Measurements from ENCODE around the gene LAPTM5. TPM values are rescaled to one million over a fixed set of nuclear protein-coding genes. Genes with fewer than 3 reads are reported as not detected.

Gene LAPTM5
- total RNA-seq, 1 donor from 2014 or later: 424 TPM

DNA sequence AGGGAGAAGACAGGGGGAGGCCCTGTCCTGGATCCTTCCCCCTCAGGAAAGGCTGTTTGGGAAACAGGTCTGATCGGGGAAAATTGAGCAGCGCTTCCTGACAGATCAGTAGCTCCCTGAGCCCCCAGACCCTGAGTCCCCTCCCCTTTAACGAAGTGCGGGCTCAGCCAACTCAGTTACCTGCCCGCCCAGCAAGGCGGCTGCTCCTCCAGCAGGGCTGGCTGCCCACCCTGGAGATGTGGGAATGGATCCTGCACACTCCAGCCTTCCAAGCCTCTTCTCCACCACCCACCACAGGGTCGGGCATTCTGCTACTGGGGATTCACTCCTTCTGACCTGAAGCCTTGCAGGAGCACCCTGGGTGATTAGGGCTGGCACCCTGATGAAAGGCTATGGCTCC, 27.6 kb upstream of the LAPTM5 start:
- no peak for ATAC-seq
- Histone ChIP-seq H3K4me3 (no peak overlapping the region), H3K36me3 (no peaks in the 10 kb centered on the region), H3K9me3 (no peaks in the 10 kb centered on the region), H3K27ac (no peak overlapping the region), H3K27me3 (no peaks in the 10 kb centered on the region), H3K4me1 (peaks cover 18% of the 10 kb centered on the region)
- intact Hi-C loops (cut with DNase I): no loop called here
- TF ChIP-seq CTCF (IDR thresholded peaks at IDR 0.05): no peak
- DNase-seq: no peak

DNA sequence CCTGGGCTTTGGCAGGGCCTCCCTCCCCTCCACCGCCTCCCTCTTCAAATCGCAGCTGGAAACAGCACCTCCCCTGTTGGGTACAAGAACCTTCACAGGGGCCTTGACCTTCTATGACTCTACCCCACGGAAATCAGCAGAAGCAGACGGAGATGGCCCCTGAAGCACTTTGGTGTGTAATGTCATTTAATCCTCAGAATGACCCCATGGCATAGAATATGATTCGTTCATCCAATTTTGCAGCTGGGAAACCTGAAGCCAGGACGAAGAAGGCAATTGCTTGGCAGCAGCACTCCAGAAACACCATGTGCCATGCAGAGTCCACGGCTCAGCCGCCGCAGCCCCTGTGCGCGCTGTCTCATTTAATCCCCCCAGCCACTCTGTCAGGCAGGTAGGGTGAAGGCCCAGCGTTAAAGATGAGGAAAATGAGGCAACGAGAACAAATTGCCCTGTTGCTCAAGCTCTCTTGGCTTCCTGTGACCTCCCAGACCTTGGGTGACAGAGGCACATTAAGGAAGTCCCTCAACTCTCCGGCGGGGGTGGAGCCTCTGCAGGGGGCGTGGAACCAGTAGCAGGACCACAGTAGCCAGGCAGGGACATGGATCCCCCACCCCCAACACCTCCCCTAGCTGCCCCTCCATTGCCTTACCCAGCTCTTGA, 25.8 kb upstream of the LAPTM5 start:
- Histone ChIP-seq H3K27ac (no peak overlapping the region), H3K9me3 (no peaks in the 10 kb centered on the region), H3K27me3 (no peaks in the 10 kb centered on the region), H3K4me1 (peaks cover 18% of the 10 kb centered on the region), H3K4me3 (no peak overlapping the region), H3K36me3 (no peaks in the 10 kb centered on the region)
- ATAC-seq (peak; percentile 68), DNase-seq (peak; percentile 81)
- intact Hi-C loops (cut with DNase I): no loop called here
- TF ChIP-seq CTCF (IDR thresholded peaks at IDR 0.05): no peak

DNA sequence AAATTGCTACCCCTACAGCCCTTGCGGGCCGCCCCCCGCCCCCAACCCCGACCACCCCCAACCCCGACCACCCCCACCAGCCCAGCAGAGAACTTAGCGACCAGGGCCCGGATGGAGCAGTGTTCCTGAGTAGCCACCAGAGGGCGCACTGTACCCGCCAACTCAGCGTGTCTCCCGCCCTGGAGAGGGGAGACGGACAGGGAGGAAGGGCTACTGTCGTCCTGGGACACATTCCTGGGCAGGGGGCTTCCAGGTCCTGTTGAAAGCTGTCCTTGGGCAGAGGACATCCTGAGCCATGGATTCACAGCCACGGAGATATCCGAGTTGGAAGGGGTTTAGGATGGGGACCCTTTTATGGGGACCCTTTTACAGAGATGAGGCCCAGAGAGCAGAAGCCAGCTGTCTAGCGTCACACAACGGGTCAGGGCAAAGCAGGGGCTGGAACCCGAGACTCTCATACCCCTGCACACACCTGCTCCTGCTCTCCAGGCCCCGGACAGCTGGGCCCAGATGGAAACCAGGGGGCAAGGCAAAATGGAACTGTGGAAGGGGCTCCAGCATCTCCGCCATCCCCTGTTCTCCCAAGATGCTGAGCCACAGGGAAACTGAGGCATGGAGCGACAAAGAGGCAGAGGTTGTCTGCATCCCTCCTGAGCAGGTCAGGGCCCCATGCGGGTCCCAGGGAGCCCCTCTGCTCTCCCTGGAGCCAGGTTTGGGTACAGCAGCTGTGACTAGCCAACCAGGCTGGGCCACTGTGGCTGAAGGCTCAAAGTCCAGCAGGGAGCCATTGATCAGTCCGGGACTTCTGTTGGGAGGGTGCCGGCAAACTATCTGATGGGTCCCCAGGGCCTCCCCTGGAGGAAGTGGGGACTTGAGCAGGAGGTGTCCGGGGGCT, 25.0 kb upstream of the LAPTM5 start:
- Histone ChIP-seq H3K4me1 (peaks cover 18% of the 10 kb centered on the region), H3K9me3 (no peaks in the 10 kb centered on the region), H3K4me3 (no peak overlapping the region), H3K27me3 (no peaks in the 10 kb centered on the region), H3K36me3 (no peaks in the 10 kb centered on the region), H3K27ac (no peak overlapping the region)
- TF ChIP-seq CTCF (IDR thresholded peaks at IDR 0.05): peak; percentile 64
- ATAC-seq (peak; percentile 85), DNase-seq (peak; percentile 85)
- intact Hi-C loops (cut with DNase I): no loop called here

- intact Hi-C loops (cut with DNase I): no loop called here
Observed at GRCh38 chr1:30781906-30782305, 24.3 kb upstream of the LAPTM5 start.

DNA sequence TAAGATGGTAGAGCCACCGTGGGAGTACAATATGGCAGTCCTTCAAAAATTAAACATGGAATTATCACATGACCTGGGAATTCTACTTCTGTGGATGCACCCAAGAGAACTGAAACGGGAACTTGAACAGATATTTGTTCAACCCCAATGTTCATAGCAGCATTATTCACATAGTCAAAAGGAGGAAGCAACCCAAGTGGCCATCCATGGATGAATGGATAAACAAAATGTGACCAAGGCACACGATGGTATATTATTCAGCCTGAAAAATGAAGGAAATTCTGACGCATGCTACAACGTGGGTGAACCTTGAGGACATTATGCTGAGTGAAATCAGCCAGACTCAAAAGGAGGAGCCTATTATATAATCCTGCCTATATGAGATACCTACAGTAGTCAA, 22.8 kb upstream of the LAPTM5 start:
- no peaks in the 10 kb centered on the region for H3K9me3 ChIP-seq
- no peaks in the 10 kb centered on the region for H3K27me3 ChIP-seq
- H3K27ac ChIP-seq: no peak overlapping the region
- intact Hi-C loops (cut with DNase I): no loop called here
- H3K36me3 ChIP-seq: no peaks in the 10 kb centered on the region
- no peak for TF ChIP-seq CTCF (IDR thresholded peaks at IDR 0.05)
- ATAC-seq (peak; percentile 4), DNase-seq (no peak)
- H3K4me1 ChIP-seq: peaks cover 11% of the 10 kb centered on the region
- H3K4me3 ChIP-seq: no peak overlapping the region

More at GRCh38 chr1:30781906-30782305, 24.3 kb upstream of the LAPTM5 start:
- H3K4me1 ChIP-seq: peaks cover 18% of the 10 kb centered on the region
- no peak overlapping the region for H3K4me3 ChIP-seq
- H3K27ac ChIP-seq: no peak overlapping the region
- no peaks in the 10 kb centered on the region for H3K36me3 ChIP-seq
- no peak for ATAC-seq
- DNase-seq: no peak
- H3K27me3 ChIP-seq: no peaks in the 10 kb centered on the region
- no peak for TF ChIP-seq CTCF (IDR thresholded peaks at IDR 0.05)
- no peaks in the 10 kb centered on the region for H3K9me3 ChIP-seq
